A549 (cell line): ENCODE results near the gene NANOS3. TPM values are rescaled to one million over a fixed set of nuclear protein-coding genes. Genes with fewer than 3 reads are reported as not detected.

Experiments
- ATAC-seq, 2 experiments: fragments of 200-7000 bp in 1 of 2; fragments of >200 bp in 1 of 2; cut with Nextera tagmentation in 1 of 2; cut with Tn5 transposase in 1 of 2; 3 replicates each; pipeline versions ENCODE4 v1.8.0 to v1.9.1; 2018 to 2020; ENCODE audit warnings: mild to moderate bottlenecking in 1 of 2, moderate library complexity in 1 of 2
- CTCF ChIA-PET: fragments of 300-600 bp; sonication (Branson Sonifier 250); formaldehyde crosslinking; extraction: SDS; loops from one replicate; lab custom pipeline; 2021; ENCODE audit warnings: antibody characterized with exemption, inconsistent platforms; lab: Yijun Ruan, JAX
- POLR2A ChIA-PET: fragments of 350-600 bp; formaldehyde crosslinking; extraction: SDS; loops from one replicate; lab custom pipeline; 2021; ENCODE audit warnings: antibody characterized with exemption, inconsistent platforms; lab: Yijun Ruan, JAX
- DNase-seq, 2 experiments: peaks; one replicate each; pipeline versions ENCODE4 v3.0.0 to v3.0.0-alpha.2; 2011 to 2016; ENCODE audit warnings: low read depth in 1 of 2, low spot score in 1 of 2
- FAIRE-seq: peaks from 2 replicates; lab custom pipeline; 2011; peaks lifted over from hg19 to GRCh38; lab: Jason Lieb, UNC
- H3K27ac ChIP-seq, 2 experiments: fragments of >200 bp; sonication (Bioruptor Twin); formaldehyde crosslinking; 3 replicates each; pipeline ENCODE4 v1.5.1; 2016 to 2017
- H3K4me1 ChIP-seq: fragments of >200 bp; sonication (Bioruptor Twin); formaldehyde crosslinking; 3 replicates; pipeline ENCODE4 v1.6.1; 2016
- H3K4me2 ChIP-seq: fragments of >200 bp; sonication (Bioruptor Twin); formaldehyde crosslinking; 3 replicates; pipeline ENCODE4 v1.6.1; 2016
- H3K4me3 ChIP-seq: fragments of >200 bp; sonication (Bioruptor Twin); formaldehyde crosslinking; 3 replicates; pipeline ENCODE4 v1.5.1; 2016
- H3K9me3 ChIP-seq: fragments of >200 bp; sonication (Bioruptor Twin); formaldehyde crosslinking; 3 replicates; pipeline ENCODE4 v1.6.1; 2016
- CBX8 ChIP-seq: fragments of 200-600 bp; sonication (generic); IDR thresholded peaks from 2 replicates; pipeline ENCODE4 v1.6.1; 2016
- CHD2 ChIP-seq: fragments of 150-350 bp; IDR thresholded peaks from 2 replicates; pipeline ENCODE4 v1.6.1; 2014; ENCODE audit warnings: low read length; ENCODE audit not compliant: partially characterized antibody
- EHF ChIP-seq: fragments of 250-450 bp; sonication (Bioruptor Pico); IDR thresholded peaks from 2 replicates; pipeline ENCODE4 v1.5.0; 2020; ENCODE audit warnings: mild to moderate bottlenecking
- EP300 ChIP-seq, 2 experiments: fragments of >200 bp; sonication (Bioruptor Twin); formaldehyde crosslinking; IDR thresholded peaks; 2 replicates in 1 of 2; 3 replicates in 1 of 2; pipeline ENCODE4 v1.6.1; 2016 to 2017
- FOSB ChIP-seq: fragments of 250-450 bp; sonication (Bioruptor Pico); IDR thresholded peaks from 2 replicates; pipeline ENCODE4 v1.5.0; 2020; ENCODE audit warnings: mild to moderate bottlenecking, moderate library complexity
- HMGXB4 ChIP-seq: fragments of 250-450 bp; sonication (Bioruptor Pico); IDR thresholded peaks from 2 replicates; pipeline ENCODE4 v1.5.0; 2021; ENCODE audit warnings: mild to moderate bottlenecking, moderate library complexity, borderline replicate concordance
- MAX ChIP-seq: IDR thresholded peaks from 2 replicates; pipeline ENCODE4 v1.6.1; 2012
- NPAS2 ChIP-seq: fragments of 250-450 bp; sonication (Bioruptor Pico); IDR thresholded peaks from 2 replicates; pipeline ENCODE4 v1.8.0; 2022; ENCODE audit warnings: mild to moderate bottlenecking, moderate library complexity, borderline replicate concordance
- NR3C1 ChIP-seq: fragments of >200 bp; sonication (Bioruptor Twin); formaldehyde crosslinking; IDR thresholded peaks from 3 replicates; pipeline ENCODE4 v1.6.1; 2017
- PHF8 ChIP-seq: fragments of 200-600 bp; sonication (generic); IDR thresholded peaks from 2 replicates; pipeline ENCODE4 v1.6.1; 2016; ENCODE audit warnings: low read depth, mild to moderate bottlenecking, antibody characterized with exemption, moderate library complexity, borderline replicate concordance
- POLR2A ChIP-seq: IDR thresholded peaks from 2 replicates; pipeline ENCODE4 v1.6.1; 2012; ENCODE audit warnings: mild to moderate bottlenecking, low read length
- POLR2AphosphoS2 ChIP-seq: conservative IDR thresholded peaks from 2 replicates; pipeline ENCODE4 v1.6.1; 2012; ENCODE audit warnings: low read length, improper control_type of control experiment, inconsistent platforms
- RAD21 ChIP-seq, 2 experiments: fragments of >200 bp in 1 of 2; sonication (Bioruptor Twin) in 1 of 2; formaldehyde crosslinking in 1 of 2; IDR thresholded peaks in 1 of 2; conservative IDR thresholded peaks in 1 of 2; 2 replicates in 1 of 2; 3 replicates in 1 of 2; pipeline ENCODE4 v1.6.1; 2012 to 2018; ENCODE audit warnings: inconsistent platforms in 1 of 2
- RARB ChIP-seq: fragments of 250-450 bp; sonication (Bioruptor Pico); IDR thresholded peaks from 2 replicates; pipeline ENCODE4 v1.8.0; 2021; ENCODE audit warnings: mild to moderate bottlenecking, moderate library complexity
- RCOR1 ChIP-seq: fragments of 150-350 bp; IDR thresholded peaks from 2 replicates; pipeline ENCODE4 v1.6.1; 2014; ENCODE audit warnings: antibody characterized with exemption, low read length, low read depth
- RFX5 ChIP-seq: fragments of 450-650 bp; IDR thresholded peaks from 2 replicates; pipeline ENCODE4 v1.7.1; 2014; ENCODE audit warnings: antibody characterized with exemption, mild to moderate bottlenecking, moderate library complexity
- SMC3 ChIP-seq: fragments of >200 bp; sonication (Bioruptor Twin); formaldehyde crosslinking; IDR thresholded peaks from 3 replicates; pipeline ENCODE4 v1.6.1; 2018; ENCODE audit warnings: inconsistent platforms
- SREBF2 ChIP-seq: fragments of 450-650 bp; IDR thresholded peaks from 2 replicates; pipeline ENCODE4 v1.6.1; 2014; ENCODE audit warnings: mild to moderate bottlenecking, moderate library complexity
- ZC3H11A ChIP-seq: fragments of 450-650 bp; IDR thresholded peaks from 2 replicates; pipeline ENCODE4 v1.6.1; 2014; ENCODE audit warnings: antibody characterized with exemption, mild to moderate bottlenecking
- WGBS: methylation state at CpG from one replicate; pipeline ENCODE4 v1.1.6; 2017; ENCODE audit errors: missing lambda C conversion rate; 5-methylcytosine and 5-hydroxymethylcytosine counted together
- polyA plus RNA-seq, 4 experiments: library from polyadenylated mRNA; depleted of rRNA in 3 of 4; stranded (reverse); fragments of >200 nt; fragmentation: RNase III in 1 of 4; extraction: RNeasy Plus Mini Kit Qiagen cat#74134 plus additional on column Dnase treatment in 1 of 4; gene quantifications; 2 replicates in 3 of 4; 3 replicates in 1 of 4; pipeline ENCODE4 v1.2.3, GENCODE V29; 2011 to 2017

NANOS3 gene
- polyA plus RNA-seq, 2 of the 4 experiments (the other 2 are of a cell fraction) = 0.31 to 1.2 TPM

DNA sequence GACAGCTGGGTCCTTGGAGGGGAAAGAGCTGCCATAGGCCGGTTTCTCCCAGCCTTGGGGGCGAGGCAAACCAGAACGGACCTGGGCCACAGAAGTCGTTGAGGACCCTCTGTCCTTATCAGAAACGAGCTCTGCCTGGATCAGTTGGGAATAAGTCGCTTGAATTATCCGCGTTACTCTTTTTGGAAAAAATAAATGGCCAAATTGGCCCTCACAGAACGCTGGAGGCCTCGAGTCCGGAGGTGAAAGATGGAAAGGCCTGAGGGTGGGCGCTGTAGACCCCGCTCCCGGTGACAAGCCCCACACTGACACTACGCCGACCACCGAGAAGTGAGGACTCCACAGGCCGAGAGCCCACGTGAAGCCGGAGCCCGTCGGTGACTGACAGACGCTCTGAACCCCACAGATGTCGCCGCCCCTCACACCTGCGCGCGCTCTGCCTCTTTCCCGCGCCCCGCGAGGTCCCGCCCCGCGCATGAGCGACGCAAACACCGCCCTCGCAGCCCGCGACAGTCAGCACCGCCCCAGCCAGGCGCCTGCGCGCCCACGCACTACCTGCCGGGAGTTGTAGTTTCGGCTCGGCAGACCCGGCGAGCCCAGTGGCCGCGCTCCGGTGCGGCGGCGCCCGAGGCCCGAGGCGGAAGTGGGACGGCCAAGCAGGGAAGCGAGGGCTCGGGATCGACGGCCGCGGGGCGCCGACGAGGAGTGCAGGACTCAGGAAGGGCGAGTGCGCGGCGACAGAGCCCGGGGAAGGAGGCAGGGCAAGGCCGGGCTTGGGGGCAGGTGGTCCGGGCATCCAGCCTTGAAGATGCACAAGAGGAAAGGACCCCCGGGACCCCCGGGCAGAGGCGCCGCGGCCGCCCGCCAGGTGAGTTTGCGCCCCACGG is 28.9 kb downstream of the NANOS3 start, which contains the start of the genes BRME1 and CC2D1A (continued):
- peak; percentile 99 for TF ChIP-seq MAX
- TF ChIP-seq NPAS2 = no peak
- TF ChIP-seq SREBF2 = no peak
- no peak for TF ChIP-seq EP300 (IDR thresholded peaks at IDR 0.05)
- no peak for TF ChIP-seq SMC3
- peak; percentile 68 for TF ChIP-seq POLR2A
- TF ChIP-seq RAD21 (conservative IDR thresholded peaks at IDR 0.05 in 1 of 2, IDR thresholded peaks at IDR 0.05 in 1 of 2) = no peak
- TF ChIP-seq RARB (CRISPR knock-in tag) = no peak
- no peak for TF ChIP-seq FOSB (CRISPR knock-in tag)
- peak; percentile 68 for TF ChIP-seq PHF8
- TF ChIP-seq NR3C1 = no peak
- TF ChIP-seq EHF (CRISPR knock-in tag) = no peak
- TF ChIP-seq HMGXB4 (CRISPR knock-in tag) = no peak

DNA sequence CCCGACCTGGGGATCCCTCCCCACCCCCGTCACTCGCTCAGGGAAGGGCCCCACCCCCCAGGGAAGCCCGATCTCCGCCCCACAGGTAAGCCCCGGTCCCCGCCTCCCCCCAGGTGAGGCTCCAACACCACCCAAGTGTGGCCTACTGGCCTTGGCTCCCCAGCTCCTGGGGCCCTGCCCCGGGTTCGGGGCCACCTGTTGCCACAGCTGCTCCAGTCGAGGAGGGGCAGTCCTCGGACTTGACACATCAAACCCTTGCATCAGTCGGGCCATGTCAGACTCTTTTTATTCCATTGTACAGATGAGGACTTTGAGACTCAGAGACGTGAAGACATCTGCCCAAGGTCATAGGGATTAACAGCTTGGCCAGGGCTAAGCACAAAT is 29.6 kb downstream of the NANOS3 start:
- 0% methylated on average over 2 of the region's 13 CpGs for WGBS
- Histone ChIP-seq H3K4me3 (peak overlapping the region; percentile 85), H3K4me1 (peaks cover 5% of the 10 kb centered on the region; the same call in 1 of the 3 replicates), H3K9me3 (no peaks in the 10 kb centered on the region), H3K4me2 (peak overlapping the region; percentile 83), H3K27ac (peak overlapping the region; percentile 84 to 91)
- DNase-seq = no peak
- ChIA-PET POLR2A (no interaction called here), CTCF (interaction anchor here (1.2 to 1.3 kb wide), 2 partner anchors 153 to 165 kb away, joined by 3 read pairs; partner anchors contain the start of gene MISP3)
- TF ChIP-seq PHF8 = 0 out of 2 replicates have a peak, but pooled peaks have one; percentile 32
- TF ChIP-seq POLR2AphosphoS2 = no peak
- peak; percentile 22 to 28; a peak in 4 of 6 replicates for ATAC-seq
- no peak for FAIRE-seq

DNA sequence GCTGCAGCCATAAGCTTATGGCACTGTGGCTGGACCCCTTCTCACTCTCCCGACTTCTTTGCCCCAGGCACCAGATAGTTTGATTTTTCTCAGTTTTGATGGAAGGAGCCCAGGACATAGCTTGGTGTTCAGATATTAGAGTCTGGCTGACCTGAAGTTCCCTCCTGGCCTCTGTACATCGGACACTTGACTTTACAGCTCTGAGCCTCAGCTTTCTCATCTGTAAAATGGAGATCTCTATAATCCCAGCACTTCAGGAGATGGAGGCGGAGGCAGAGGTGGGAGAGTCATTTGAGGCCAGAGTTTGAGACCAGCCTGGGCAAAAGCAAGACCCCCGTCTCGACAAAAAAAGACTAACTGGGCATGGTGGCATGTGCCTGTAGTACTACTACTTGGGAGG is 30.0 kb downstream of the NANOS3 start:
- peaks cover 5% of the 10 kb centered on the region; the same call in 1 of the 3 replicates for H3K4me1 ChIP-seq
- DNase-seq = no peak
- FAIRE-seq = no peak
- no peak for ATAC-seq
- ChIA-PET CTCF (interaction anchor here (0.6 to 1.3 kb wide), 3 partner anchors 152 to 165 kb away, joined by 3 read pairs; partner anchors contain the start of gene MISP3), POLR2A (no interaction called here)
- H3K27ac ChIP-seq = peak overlapping the region; percentile 84 to 91; a peak in 5 of 6 replicates
- WGBS = 87% methylated on average over 5 of the region's 5 CpGs
- H3K4me3 ChIP-seq = peak overlapping the region; percentile 85
- H3K4me2 ChIP-seq = peak overlapping the region; percentile 83
- no peaks in the 10 kb centered on the region for H3K9me3 ChIP-seq
- TF ChIP-seq NR3C1 = no peak
- TF ChIP-seq RFX5 = no peak
- no peak for TF ChIP-seq RCOR1
- TF ChIP-seq CHD2 = no peak
- TF ChIP-seq CBX8 = no peak
- no peak for TF ChIP-seq RARB (CRISPR knock-in tag)
- TF ChIP-seq EHF (CRISPR knock-in tag) = no peak
- TF ChIP-seq PHF8 = no peak

DNA sequence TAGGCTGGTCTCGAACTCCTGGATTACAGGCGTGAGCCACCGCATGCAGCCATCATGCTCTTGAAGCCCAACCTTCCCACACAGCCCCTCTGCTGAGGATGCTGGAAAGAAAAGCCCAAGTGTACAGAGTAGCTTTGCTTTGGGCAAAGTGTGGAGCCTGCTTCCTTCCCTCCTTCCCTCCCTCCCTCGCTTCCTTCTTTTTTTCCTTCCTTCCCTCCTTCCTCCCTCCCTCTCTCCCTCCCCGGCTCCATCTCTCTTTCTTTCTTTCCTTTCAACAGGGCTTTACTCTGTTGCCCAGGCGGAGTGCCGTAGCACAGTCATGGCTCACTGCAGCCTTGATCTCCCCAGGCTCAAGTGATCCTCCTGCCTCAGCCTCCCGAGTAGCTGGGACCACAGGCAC is 31.7 kb downstream of the NANOS3 start:
- CTCF ChIA-PET = interaction anchor here (1.3 kb wide), 1 partner anchor 151 kb away, joined by 4 read pairs; no protein-coding TSS in a partner anchor
- no peak for FAIRE-seq
- no peak overlapping the region for H3K27ac ChIP-seq
- no peak for TF ChIP-seq PHF8
- TF ChIP-seq ZC3H11A = no peak
- TF ChIP-seq, all 56 proteins: peak for 0
- no peak for DNase-seq
- Histone ChIP-seq H3K9me3 (no peaks in the 10 kb centered on the region), H3K4me3 (no peak overlapping the region), H3K4me2 (no peak overlapping the region), H3K4me1 (peaks cover 5% of the 10 kb centered on the region; the same call in 1 of the 3 replicates)
- no peak for ATAC-seq
- POLR2A ChIA-PET = interaction anchor here (0.6 kb wide), 1 partner anchor 387 kb away, joined by 4 read pairs; no protein-coding TSS in a partner anchor
- WGBS = 96% methylated on average over 8 of the region's 8 CpGs
